Spinal cord (tissue), 10 donors: Measurements from ENCODE around the gene AKAP6. TPM values are rescaled to one million over a fixed set of nuclear protein-coding genes. Genes with fewer than 3 reads are reported as not detected.

ENCODE experiments used
- DNase-seq, 6 donors: peaks; one replicate each; pipeline versions ENCODE4 v3.0.0 to v3.0.0-alpha.2; 2013 to 2015; ENCODE audit warnings: low spot score in 6 of 6, low read depth in 4 of 6
- H3K27ac ChIP-seq: one replicate; pipeline ENCODE4 v1.5.1; 2013; ENCODE audit warnings: low read depth, low read length, control low read depth
- H3K27me3 ChIP-seq: one replicate; pipeline ENCODE4 v1.6.1; 2013; ENCODE audit warnings: low read length; ENCODE audit not compliant: control insufficient read depth, insufficient read depth
- H3K36me3 ChIP-seq: one replicate; pipeline ENCODE4 v1.6.1; 2013; ENCODE audit warnings: low read length; ENCODE audit not compliant: control insufficient read depth, insufficient read depth
- H3K4me1 ChIP-seq: one replicate; pipeline ENCODE4 v1.6.1; 2013; ENCODE audit warnings: low read length; ENCODE audit not compliant: control insufficient read depth, insufficient read depth
- H3K4me3 ChIP-seq: one replicate; pipeline ENCODE4 v1.5.1; 2013; ENCODE audit warnings: low read depth, low read length, control low read depth
- H3K9me3 ChIP-seq: one replicate; pipeline ENCODE4 v1.6.1; 2013; ENCODE audit warnings: low read length; ENCODE audit not compliant: control insufficient read depth, insufficient read depth
- WGBS: methylation state at CpG from one replicate; pipeline ENCODE4 v1.1.5; 2013; ENCODE audit warnings: missing lambda C conversion rate; ENCODE audit not compliant: insufficient coverage; 5-methylcytosine and 5-hydroxymethylcytosine counted together
- polyA plus RNA-seq, 2 donors: library from polyadenylated mRNA; unstranded; fragments of 120-200 nt; gene quantifications; one replicate each; pipeline ENCODE4 v1.2.1, GENCODE V29; 2013; ENCODE audit not compliant: insufficient read length in 2 of 2
- total RNA-seq, 2 donors: library from RNA; depleted of rRNA in 1 of 2; stranded (reverse); fragments of 120-200 nt in 1 of 2; fragments of >200 nt in 1 of 2; gene quantifications; one replicate each; pipeline versions ENCODE4 v1.2.3 to v1.2.4, GENCODE V29; 2013 to 2014
- donor health status: healthy.

Gene AKAP6
- total and polyA plus RNA-seq, 4 donors, result 42.6 to 126 (median 78.7) TPM

GRCh38 chr14:32697114-32697513 lies 368.0 kb downstream of the AKAP6 start:
- Histone ChIP-seq H3K9me3 (no peaks in the 10 kb centered on the region), H3K27ac (peak overlapping the region; percentile 12), H3K4me1 (peaks cover 5% of the 10 kb centered on the region), H3K36me3 (no peaks in the 10 kb centered on the region), H3K27me3 (no peaks in the 10 kb centered on the region), H3K4me3 (no peak overlapping the region)
- WGBS, result no CpG with 5 or more reads among the region's 2 CpGs
- DNase-seq, result no peak

DNA sequence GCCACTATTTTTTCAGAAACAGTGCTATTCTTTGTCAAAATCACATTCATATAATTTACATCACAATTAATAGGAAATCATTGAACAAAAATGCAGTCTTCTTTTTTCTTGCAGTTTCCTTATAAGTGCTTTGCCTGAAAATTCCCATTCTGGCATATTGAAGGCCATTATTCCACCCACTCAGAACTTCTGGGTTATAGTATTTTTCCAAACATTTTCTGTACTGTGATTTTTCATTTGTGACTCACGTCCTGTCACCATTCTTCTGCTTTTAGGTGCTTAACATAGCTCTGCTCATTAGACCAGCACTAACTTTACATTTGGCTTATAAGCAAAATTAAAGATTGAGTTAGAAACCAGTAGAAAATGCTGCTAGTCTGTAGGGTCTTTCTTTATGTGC lies 368.6 kb downstream of the AKAP6 start:
- no peak overlapping the region for H3K4me3 ChIP-seq
- no peaks in the 10 kb centered on the region for H3K36me3 ChIP-seq
- H3K27me3 ChIP-seq, result no peaks in the 10 kb centered on the region
- H3K27ac ChIP-seq, result peak overlapping the region; percentile 12
- H3K4me1 ChIP-seq, result peaks cover 9% of the 10 kb centered on the region
- no peak for DNase-seq
- no CpG with 5 or more reads among the region's 1 CpG for WGBS
- no peaks in the 10 kb centered on the region for H3K9me3 ChIP-seq

GRCh38 chr14:32698831-32699230 lies 369.7 kb downstream of the AKAP6 start:
- no peak for DNase-seq
- Histone ChIP-seq H3K27ac (no peak overlapping the region), H3K4me3 (no peak overlapping the region), H3K36me3 (no peaks in the 10 kb centered on the region), H3K9me3 (no peaks in the 10 kb centered on the region), H3K4me1 (peaks cover 11% of the 10 kb centered on the region), H3K27me3 (no peaks in the 10 kb centered on the region)
- 80% methylated on average over 1 of the region's 2 CpGs for WGBS

DNA sequence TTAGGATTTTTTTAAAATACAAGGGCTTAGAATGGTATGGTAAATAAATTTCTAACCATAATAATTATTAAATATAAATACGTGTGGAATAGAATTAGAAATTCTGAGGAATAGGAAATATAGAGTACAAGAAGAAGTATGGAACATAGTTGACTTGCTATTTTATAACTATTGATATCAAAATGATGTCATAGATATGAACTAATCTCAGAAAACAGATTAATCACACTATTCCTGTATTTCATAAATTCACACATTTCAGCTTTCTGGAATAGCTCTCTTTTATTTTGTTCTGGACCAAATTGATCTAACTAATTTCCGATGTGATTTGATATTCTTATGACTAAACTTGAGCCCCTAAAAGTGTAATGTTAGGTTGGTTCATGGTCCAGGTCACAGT lies 372.4 kb downstream of the AKAP6 start:
- no peak overlapping the region for H3K4me3 ChIP-seq
- DNase-seq, result no peak
- no peaks in the 10 kb centered on the region for H3K9me3 ChIP-seq
- no CpG with 5 or more reads among the region's 2 CpGs for WGBS
- peaks cover 9% of the 10 kb centered on the region for H3K4me1 ChIP-seq
- H3K27me3 ChIP-seq, result no peaks in the 10 kb centered on the region
- no peak overlapping the region for H3K27ac ChIP-seq
- H3K36me3 ChIP-seq, result no peaks in the 10 kb centered on the region

- H3K36me3 ChIP-seq, result no peaks in the 10 kb centered on the region
- DNase-seq, result no peak
- H3K4me3 ChIP-seq, result no peak overlapping the region
- H3K4me1 ChIP-seq, result peaks cover 9% of the 10 kb centered on the region
- peak overlapping the region; percentile 88 for H3K27ac ChIP-seq
- H3K27me3 ChIP-seq, result no peaks in the 10 kb centered on the region
- H3K9me3 ChIP-seq, result no peaks in the 10 kb centered on the region
These were observed 373.0 kb downstream of the AKAP6 start for GRCh38 chr14:32702088-32702487.

DNA sequence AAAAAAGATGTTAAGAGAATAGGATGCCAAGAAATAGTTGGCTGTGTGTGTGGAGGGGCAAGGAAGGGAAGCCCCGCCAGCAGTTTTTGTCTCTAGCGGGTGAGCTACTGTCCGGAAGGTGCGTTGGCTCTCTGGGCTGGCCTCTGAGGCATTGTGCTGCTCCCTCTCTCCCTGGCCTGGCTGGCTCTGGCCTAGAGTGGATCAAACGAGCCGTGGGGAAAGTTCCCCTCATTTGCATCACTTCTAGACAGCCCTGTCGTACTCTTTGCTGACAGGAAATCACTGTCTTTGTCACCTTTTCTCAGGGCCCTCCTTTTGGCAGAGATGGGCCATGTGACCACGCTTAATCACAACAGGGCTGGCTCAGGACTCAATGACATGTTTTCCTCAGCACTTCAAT lies 373.5 kb downstream of the AKAP6 start:
- Histone ChIP-seq H3K27me3 (no peaks in the 10 kb centered on the region), H3K9me3 (no peaks in the 10 kb centered on the region), H3K36me3 (no peaks in the 10 kb centered on the region), H3K27ac (peak overlapping the region; percentile 88), H3K4me3 (no peak overlapping the region), H3K4me1 (peaks cover 9% of the 10 kb centered on the region)
- DNase-seq, result peak in 4 of 6 donors; percentile 50 to 88 (median 72)
- 13% methylated on average over 6 of the region's 8 CpGs for WGBS

DNA sequence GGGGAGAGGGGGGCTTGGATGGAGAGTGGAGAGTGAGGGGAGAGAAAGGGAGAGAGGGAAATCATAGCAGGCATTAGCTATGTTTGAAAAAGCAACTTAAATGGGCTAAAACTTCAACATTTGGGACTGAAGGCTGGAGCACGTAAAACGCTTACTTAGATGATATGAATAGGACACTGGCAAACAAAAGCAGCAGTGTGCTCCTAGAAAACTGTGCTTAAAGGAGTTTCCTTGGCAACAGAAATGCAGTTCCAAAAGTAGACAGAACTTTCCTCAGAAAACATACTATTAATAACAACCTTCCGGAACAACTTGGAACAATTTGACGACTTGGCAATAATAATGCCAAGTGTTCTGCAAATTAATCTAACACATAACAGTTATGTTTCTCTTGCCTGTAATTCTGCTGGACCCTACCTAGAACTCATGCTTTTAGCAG lies 374.1 kb downstream of the AKAP6 start:
- H3K27ac ChIP-seq, result peak overlapping the region; percentile 88
- WGBS, result 14% methylated on average over 4 of the region's 4 CpGs

GRCh38 chr14:32706721-32707519 lies 377.8 kb downstream of the AKAP6 start:
- no peak for DNase-seq
- no peak overlapping the region for H3K4me3 ChIP-seq
- H3K4me1 ChIP-seq, result peaks cover 9% of the 10 kb centered on the region
- no CpG with 5 or more reads among the region's 1 CpG for WGBS
- no peaks in the 10 kb centered on the region for H3K36me3 ChIP-seq
- H3K9me3 ChIP-seq, result no peaks in the 10 kb centered on the region
- no peak overlapping the region for H3K27ac ChIP-seq
- no peaks in the 10 kb centered on the region for H3K27me3 ChIP-seq

More for the DNA sequence above, 374.1 kb downstream of the AKAP6 start:
- H3K27me3 ChIP-seq, result no peaks in the 10 kb centered on the region
- H3K4me3 ChIP-seq, result no peak overlapping the region
- DNase-seq, result peak in 2 of 6 donors; percentile 79 to 88
- H3K4me1 ChIP-seq, result peaks cover 9% of the 10 kb centered on the region
- no peaks in the 10 kb centered on the region for H3K36me3 ChIP-seq
- no peaks in the 10 kb centered on the region for H3K9me3 ChIP-seq

GRCh38 chr14:32707742-32708500 lies 378.8 kb downstream of the AKAP6 start:
- H3K9me3 ChIP-seq, result no peaks in the 10 kb centered on the region
- H3K27me3 ChIP-seq, result no peaks in the 10 kb centered on the region
- no peak overlapping the region for H3K4me3 ChIP-seq
- WGBS, result 95% methylated on average over 3 of the region's 5 CpGs
- no peak overlapping the region for H3K27ac ChIP-seq
- no peak for DNase-seq
- peaks cover 2% of the 10 kb centered on the region for H3K4me1 ChIP-seq
- no peaks in the 10 kb centered on the region for H3K36me3 ChIP-seq
